Uterus (tissue), 4 donors: ENCODE results near the gene BBLN. TPM values are rescaled to one million over a fixed set of nuclear protein-coding genes. Genes with fewer than 3 reads are reported as not detected.

Experiments used
- DNase-seq, 2 donors: peaks; one replicate each; pipeline ENCODE4 v3.0.0-alpha.2; 2019 to 2020
- H3K27ac ChIP-seq, 2 donors: fragments of 200-600 bp; sonication (generic); 1 replicate in 1 of 2; 2 replicates in 1 of 2; pipeline ENCODE4 v1.5.1; 2016 to 2018
- H3K27me3 ChIP-seq, 2 donors: fragments of 200-600 bp; sonication (generic); one replicate each; pipeline ENCODE4 v1.5.1; 2018 to 2019; ENCODE audit warnings: control low read depth in 1 of 2
- H3K36me3 ChIP-seq, 2 donors: fragments of 200-600 bp; sonication (generic); one replicate each; pipeline ENCODE4 v1.5.1; 2019; ENCODE audit warnings: control low read depth in 1 of 2
- H3K4me1 ChIP-seq, 2 donors: fragments of 200-600 bp; sonication (generic); one replicate each; pipeline ENCODE4 v1.5.1; 2018 to 2019; ENCODE audit warnings: control low read depth in 1 of 2
- H3K4me3 ChIP-seq, 2 donors: fragments of 200-600 bp; sonication (generic); 1 replicate in 1 of 2; 2 replicates in 1 of 2; pipeline ENCODE4 v1.5.1; 2018 to 2019; ENCODE audit warnings: mild to moderate bottlenecking in 1 of 2
- H3K9me3 ChIP-seq, 2 donors: fragments of 200-600 bp; sonication (generic); one replicate each; pipeline ENCODE4 v1.5.1; 2019; ENCODE audit warnings: control low read depth in 1 of 2
- POLR2A ChIP-seq, 2 donors: fragments of 450-650 bp; IDR thresholded peaks; one replicate each; pipeline ENCODE4 v1.6.1; 2016; ENCODE audit warnings: antibody characterized with exemption in 2 of 2, mild to moderate bottlenecking in 1 of 2, moderate library complexity in 1 of 2
- intact Hi-C: fragments of 100-400 bp; cut with DNase I; formaldehyde crosslinking; loops from one replicate; pipeline ENCODE4 v1.15.1; 2023; ENCODE audit warnings: low total_unique reads
- total RNA-seq, 4 donors: library from RNA; depleted of rRNA in 3 of 4; stranded (reverse); fragments of >200 nt in 3 of 4; gene quantifications; one replicate each; pipeline versions ENCODE4 v1.1.0 to v1.2.4, GENCODE V29; 2014 to 2023
- TF ChIP-seq, protein P1 (sequence below), 4 experiments: fragments of 200-600 bp in 2 of 4; fragments of 450-650 bp in 2 of 4; sonication (generic) in 2 of 4; IDR thresholded peaks; one replicate each; pipeline ENCODE4 v1.5.1; 2016 to 2019; ENCODE audit warnings: antibody characterized with exemption in 4 of 4, mild to moderate bottlenecking in 2 of 4, moderate library complexity in 1 of 4
- donor health status: DM: yes; HTN: yes; CAD: no.

The BBLN gene
- total RNA-seq, 4 donors from 2014 or later: 31.3 to 198 (median 96.0) TPM

DNA sequence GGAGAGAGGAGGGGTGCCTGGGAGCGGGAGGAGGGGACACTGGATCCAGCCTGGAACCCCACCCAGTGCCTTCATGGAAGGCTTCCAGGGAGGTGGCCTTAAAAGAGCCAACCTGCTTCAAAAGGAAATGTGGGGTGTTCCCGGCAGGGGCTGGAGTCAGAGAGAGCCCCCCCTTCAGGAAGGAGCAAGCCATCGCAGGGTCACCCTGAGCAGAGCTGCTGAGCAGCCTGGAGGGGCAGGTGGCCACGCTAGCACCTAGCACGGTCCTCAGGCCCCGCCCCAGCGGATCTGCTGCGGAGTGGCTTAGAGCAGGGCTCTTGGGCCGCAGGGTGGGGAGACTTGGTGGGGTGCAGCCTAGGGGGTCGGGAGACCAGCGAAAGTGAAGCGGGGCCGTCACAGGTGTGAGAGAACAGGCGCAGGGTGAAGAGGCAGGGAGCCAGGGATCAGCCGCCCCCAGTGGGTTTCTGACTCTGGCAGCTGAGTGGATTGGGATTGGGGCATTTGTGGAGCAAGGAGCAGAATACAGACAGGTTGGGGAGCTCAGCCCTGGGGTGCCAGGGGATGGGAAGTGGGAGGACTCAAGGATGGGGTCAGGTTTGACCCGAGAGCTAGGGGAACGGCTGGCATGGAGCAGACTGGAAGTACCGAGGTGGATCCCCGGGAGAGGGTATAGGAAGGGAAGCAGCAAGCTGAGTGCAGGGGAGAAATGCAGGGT lies 9.3 kb upstream of the BBLN start:
- Histone ChIP-seq H3K27ac (no peak overlapping the region), H3K4me1 (no peaks in the 10 kb centered on the region), H3K9me3 (no peaks in the 10 kb centered on the region), H3K36me3 (no peaks in the 10 kb centered on the region), H3K27me3 (no peaks in the 10 kb centered on the region), H3K4me3 (no peak overlapping the region)
- no peak for TF ChIP-seq POLR2A (IDR thresholded peaks at IDR 0.05)
- TF ChIP-seq, protein P1, sequence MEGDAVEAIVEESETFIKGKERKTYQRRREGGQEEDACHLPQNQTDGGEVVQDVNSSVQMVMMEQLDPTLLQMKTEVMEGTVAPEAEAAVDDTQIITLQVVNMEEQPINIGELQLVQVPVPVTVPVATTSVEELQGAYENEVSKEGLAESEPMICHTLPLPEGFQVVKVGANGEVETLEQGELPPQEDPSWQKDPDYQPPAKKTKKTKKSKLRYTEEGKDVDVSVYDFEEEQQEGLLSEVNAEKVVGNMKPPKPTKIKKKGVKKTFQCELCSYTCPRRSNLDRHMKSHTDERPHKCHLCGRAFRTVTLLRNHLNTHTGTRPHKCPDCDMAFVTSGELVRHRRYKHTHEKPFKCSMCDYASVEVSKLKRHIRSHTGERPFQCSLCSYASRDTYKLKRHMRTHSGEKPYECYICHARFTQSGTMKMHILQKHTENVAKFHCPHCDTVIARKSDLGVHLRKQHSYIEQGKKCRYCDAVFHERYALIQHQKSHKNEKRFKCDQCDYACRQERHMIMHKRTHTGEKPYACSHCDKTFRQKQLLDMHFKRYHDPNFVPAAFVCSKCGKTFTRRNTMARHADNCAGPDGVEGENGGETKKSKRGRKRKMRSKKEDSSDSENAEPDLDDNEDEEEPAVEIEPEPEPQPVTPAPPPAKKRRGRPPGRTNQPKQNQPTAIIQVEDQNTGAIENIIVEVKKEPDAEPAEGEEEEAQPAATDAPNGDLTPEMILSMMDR (IDR thresholded peaks at IDR 0.05): no peak
- intact Hi-C loops: no loop called here
- DNase-seq: no peak

DNA sequence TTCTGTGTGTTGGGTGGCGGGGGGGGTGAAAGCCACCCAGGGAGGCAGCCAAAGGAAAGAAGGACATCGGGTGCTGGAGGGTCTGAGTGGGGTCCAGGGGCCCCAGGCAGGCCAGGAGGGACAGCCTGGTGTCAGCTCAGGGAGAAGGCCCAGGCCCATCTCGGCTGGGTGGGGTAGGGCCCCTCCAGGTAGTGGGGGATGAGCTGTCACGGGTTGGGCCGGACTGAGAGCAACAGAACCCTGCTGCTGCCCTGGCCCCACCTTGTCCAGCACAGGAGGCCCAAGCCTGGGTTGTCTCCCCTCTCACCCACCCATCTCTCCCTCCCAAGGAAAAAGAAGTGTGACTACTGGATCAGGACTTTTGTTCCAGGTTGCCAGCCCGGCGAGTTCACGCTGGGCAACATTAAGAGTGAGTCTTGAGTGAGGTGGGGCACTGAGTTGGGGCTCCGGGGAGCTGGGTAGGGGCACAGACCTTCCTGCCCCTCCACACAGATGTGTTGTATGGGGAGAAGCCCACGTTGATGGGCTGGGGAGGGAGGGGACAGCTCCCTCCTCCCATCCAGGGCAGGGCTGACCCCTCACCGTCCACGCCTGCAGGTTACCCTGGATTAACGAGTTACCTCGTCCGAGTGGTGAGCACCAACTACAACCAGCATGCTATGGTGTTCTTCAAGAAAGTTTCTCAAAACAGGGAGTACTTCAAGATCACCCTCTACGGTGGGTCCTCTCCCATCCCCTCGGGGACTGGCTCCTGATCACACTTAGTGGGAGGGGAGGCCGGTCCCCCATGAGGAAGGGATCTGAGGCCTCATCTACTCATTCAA lies 8.5 kb upstream of the BBLN start:
- Histone ChIP-seq H3K9me3 (no peaks in the 10 kb centered on the region), H3K36me3 (no peaks in the 10 kb centered on the region), H3K4me1 (no peaks in the 10 kb centered on the region), H3K4me3 (no peak overlapping the region), H3K27ac (no peak overlapping the region), H3K27me3 (no peaks in the 10 kb centered on the region)
- TF ChIP-seq, protein P1 (IDR thresholded peaks at IDR 0.05): no peak
- no peak for TF ChIP-seq POLR2A (IDR thresholded peaks at IDR 0.05)
- no peak for DNase-seq
- intact Hi-C loops: no loop called here

DNA sequence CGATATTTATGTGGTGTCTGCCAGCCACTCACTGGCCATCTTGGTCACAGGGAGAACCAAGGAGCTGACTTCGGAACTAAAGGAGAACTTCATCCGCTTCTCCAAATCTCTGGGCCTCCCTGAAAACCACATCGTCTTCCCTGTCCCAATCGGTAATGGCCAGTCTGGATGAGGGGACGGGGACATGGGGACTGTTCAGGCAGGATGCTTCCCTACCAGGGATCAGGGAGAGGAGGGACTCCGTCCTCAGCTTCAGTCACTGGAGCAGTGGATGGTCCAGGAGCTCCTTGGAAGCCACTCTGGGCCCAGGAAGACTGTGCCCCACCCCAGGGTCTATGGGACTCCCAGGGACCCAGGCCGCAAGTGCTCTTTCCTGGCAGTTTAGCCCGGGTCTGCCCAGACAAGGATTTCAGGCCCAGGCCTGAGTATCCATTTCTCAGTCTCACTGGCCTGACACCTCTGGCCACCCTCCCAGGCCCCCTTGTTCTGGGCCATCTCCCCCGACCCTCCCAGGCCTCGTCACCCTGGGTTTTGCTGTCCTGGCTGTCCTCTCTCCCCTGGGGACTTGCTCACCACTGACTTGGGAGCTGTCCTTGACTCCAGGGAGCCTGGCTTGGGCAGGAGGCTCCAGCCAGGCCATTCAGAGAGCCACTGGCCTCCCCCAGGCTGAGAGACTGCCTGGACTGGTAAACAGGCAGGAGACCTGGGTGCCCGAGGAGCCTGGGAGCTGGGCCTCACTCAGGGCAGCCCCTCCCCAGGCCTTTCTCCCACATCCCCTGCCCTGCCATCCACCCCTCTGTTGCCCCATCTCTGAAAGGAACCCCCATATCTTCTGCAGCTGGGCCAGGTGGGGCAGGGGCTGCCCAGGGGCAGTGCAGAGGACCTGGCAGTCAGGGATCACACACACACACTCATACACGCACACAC lies 7.7 kb upstream of the BBLN start:
- no peaks in the 10 kb centered on the region for H3K4me1 ChIP-seq
- no peak overlapping the region for H3K4me3 ChIP-seq
- H3K27ac ChIP-seq: no peak overlapping the region
- H3K27me3 ChIP-seq: no peaks in the 10 kb centered on the region
- no peaks in the 10 kb centered on the region for H3K9me3 ChIP-seq
- TF ChIP-seq, protein P1 (IDR thresholded peaks at IDR 0.05): no peak
- TF ChIP-seq POLR2A (IDR thresholded peaks at IDR 0.05): no peak
- intact Hi-C loops: no loop called here
- DNase-seq: no peak
- no peaks in the 10 kb centered on the region for H3K36me3 ChIP-seq

DNA sequence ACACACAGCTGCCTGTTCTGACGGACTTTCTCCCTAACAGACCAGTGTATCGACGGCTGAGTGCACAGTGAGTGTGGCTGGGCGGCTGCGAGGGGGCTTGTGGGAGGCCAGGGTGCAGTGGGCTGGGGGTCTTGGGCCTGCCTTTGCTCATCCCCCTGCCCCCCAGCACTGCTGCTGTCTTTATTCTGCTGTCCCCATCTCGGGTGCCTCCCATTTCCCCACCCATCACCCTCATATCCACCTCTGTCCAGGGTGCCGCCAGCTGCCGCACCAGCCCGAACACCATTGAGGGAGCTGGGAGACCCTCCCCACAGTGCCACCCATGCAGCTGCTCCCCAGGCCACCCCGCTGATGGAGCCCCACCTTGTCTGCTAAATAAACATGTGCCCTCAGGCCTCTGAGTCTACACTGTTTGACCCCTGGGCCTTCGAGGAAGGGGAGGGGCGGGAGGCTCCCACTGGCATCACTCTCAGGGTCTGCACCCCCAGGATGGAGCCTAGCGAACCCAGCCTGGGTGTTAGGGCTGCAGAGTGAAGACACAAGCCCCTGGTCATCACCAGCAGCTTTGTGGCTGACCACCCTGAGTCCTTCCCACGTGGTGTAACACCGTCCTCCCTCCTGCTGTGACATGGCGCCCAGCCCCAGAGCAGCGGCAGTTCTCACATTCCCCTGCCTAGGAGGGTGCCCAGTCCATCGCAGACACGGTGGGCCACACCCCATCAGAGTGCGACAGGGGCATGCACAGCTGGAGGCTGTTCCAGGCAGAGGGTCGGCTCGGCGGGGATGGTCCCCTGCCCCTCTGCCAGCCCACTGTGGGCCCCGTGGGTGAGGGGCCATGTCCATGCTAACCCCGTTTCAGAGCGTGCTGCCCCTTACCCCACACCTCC lies 6.8 kb upstream of the BBLN start:
- H3K4me1 ChIP-seq: no peaks in the 10 kb centered on the region
- H3K4me3 ChIP-seq: no peak overlapping the region
- no peak for DNase-seq
- H3K27me3 ChIP-seq: no peaks in the 10 kb centered on the region
- H3K27ac ChIP-seq: no peak overlapping the region
- H3K9me3 ChIP-seq: no peaks in the 10 kb centered on the region
- TF ChIP-seq, protein P1 (IDR thresholded peaks at IDR 0.05): no peak
- TF ChIP-seq POLR2A (IDR thresholded peaks at IDR 0.05): no peak
- intact Hi-C loops: no loop called here
- no peaks in the 10 kb centered on the region for H3K36me3 ChIP-seq
